ELR (cell line): Measurements from ENCODE around the gene CELF1.

ENCODE experiments used
- DNase-seq: peaks from one replicate; pipeline ENCODE4 v3.0.0-alpha.2; 2015; ENCODE audit warnings: low read depth

Gene CELF1

DNA sequence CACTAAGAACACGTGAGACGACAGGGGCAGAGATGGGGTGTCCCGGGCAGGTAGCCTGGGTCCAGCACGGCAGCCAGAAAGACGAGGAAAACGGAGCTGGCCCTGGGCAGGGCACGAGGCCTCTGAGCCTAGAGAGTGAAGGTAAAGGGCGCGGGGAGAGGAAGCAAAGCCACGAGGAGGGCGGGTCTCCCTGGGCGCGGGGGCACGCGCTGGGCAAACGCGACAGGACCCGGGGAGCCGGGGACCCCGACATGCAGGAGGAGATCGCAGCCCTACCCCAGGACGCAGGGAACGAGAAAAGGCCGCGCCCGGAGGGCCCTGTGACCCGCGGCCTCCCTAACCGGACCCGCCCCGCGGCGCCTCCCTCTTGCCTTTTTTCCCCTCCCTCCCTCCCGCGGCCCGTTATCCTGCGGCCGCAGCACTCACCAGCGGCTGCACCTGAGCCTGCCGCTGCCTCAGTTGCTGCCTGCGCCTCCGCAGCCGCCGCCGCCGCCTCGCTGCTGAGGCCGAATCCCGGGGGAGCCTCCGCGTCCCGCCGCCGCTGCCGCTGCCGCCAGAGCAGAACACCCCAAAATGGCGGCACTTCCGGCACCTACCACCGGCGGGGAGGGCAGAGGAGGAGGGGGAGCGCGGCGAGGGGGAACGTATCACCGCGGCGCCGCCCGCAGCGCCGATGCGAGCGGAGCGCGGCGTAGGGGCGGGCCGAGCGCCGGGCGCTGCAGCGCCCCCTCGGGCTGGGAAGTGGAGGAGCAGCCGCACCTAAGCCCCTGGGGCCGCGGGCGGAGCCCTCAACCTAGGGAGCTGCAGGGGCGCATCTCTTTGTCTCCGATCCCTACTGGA is at the start of gene CELF1:
Gene CELF1, minus strand, starts transcription at position 567 of the 840 bp plus-strand sequence. CDS start 53,609 bp downstream, outside the sequence.
- peak; percentile 93 for DNase-seq

DNA sequence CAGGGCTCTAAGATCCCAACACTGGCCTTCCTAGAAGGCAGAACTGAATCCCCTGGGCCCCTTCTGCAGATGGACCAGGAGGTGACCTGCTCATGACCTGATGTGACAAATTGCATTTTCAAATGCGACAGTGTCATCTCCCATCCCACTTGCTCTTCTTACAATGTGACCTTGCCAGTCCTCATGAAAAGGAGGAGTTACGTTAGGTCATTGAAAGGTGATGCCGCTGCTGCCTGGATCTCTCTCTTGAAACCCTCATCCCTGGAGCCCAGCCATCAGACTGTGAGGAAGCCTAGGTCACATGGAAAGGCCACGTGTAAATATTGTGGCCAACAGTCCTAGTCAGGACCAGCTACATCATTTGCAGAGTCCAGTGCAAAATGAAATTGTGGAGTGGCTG is 47.0 kb upstream of the CELF1 start:
- DNase-seq, result no peak

DNA sequence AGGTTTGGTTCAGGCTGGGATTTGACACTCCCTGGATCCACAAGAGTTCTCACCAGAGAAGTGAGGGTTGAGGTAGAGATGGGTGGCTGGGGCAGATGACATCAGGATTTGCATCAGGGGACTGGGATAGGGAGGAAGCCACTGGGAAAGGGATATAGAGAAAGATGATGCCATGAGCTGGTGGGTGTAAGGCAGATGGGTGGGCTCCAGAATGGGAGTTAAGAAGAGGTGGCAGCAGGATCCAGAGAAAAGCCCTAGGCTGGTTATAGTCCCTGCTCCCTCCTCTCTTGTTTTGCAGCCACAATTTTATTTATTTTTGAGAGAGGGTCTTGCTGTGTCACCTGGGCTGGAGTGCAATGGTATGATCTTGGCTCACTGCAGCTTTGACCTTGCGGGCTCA is 43.0 kb upstream of the CELF1 start:
- no peak for DNase-seq

DNA sequence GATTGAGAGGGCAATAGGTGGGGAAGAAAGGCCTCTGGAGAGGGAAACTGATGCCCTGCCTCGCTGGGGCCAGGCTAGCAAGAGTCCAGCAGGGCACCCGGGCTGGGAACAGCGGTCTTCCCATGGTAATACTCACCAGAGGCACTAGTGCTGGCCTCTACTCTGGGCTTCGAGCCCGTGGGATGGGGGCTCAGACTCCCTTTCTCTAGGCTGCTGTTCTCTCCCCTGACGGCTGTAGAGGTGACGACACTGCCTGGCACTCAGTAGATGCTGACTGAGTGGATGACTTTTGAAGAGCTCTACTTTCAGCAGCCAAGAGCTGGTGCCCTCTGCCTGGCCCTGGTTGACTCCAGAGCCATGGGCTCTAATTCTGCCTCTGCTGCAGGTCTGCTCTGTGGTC is 42.1 kb upstream of the CELF1 start:
- no peak for DNase-seq

DNA sequence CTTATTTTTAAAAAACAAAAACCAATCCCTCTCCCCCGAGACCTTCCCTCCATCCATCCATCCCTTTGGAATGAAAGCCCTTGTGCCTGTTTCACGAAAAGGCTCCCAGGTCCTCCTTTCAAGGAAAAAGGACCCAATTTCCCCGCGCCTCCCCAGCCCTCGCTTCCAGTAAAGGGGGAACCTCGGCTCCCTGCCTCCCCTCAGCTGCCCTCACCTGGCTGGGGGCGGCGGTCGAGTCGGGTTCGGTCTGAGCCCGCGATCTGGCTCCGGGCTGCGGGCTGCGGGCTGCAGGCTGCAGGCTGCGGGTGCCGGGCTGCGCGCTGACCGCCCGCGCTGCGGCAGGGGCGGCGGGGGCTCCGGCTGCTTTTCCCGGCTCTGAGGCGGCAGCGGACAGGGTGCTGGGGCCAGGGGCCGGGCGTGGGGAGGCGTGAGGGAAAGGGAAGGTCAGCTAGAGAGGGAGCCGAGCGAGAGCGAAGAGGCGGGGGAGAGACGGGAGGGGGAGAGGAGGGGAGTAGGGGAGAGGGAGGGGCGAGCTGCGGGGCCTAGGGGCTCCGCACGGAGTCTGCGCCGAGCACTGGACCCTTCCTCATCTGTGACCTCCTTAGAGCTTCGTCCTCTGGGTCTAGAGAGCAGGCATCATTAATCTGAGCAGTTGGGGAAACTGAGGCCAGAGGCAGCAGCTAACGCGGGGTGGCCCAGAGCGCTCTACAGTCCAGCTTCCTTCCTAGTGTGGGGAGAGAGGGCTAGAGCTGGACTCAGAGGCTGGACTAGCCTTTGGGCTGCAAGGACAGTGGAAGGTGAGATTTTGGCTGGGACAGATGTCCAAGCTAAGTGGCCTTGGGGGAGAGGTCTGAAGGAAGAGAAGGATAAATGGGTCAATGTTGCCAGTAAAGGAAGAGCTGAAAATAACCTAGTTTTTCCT is 41.3 kb upstream of the CELF1 start, which contains the start of gene C1QTNF4:
Gene C1QTNF4, minus strand, starts transcription at position 478 of the 922 bp plus-strand sequence. CDS start 3,601 bp downstream, outside the sequence.
- no peak for DNase-seq

DNA sequence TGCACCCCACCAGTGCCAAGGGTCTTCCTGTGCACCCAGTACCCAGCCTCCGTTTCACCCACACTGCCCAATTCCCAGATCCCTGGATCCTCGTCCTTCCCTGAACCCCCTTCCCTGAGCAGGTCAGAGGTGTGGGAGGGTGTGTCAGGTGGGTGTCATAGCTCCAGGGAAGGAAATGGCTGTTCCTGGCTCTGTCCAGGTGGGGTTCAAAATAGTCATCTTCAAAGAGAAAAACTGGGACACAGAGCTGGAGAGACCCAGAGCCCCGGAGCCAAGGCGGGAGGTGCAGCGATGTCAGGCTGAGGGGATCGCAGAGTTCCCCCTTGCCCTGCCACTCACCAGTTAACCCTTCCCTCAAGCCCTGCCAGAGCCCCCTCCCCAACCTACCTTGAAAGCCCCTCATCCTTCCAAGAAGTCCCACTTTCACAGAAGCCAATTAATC is 40.6 kb upstream of the CELF1 start:
- DNase-seq, result no peak

DNA sequence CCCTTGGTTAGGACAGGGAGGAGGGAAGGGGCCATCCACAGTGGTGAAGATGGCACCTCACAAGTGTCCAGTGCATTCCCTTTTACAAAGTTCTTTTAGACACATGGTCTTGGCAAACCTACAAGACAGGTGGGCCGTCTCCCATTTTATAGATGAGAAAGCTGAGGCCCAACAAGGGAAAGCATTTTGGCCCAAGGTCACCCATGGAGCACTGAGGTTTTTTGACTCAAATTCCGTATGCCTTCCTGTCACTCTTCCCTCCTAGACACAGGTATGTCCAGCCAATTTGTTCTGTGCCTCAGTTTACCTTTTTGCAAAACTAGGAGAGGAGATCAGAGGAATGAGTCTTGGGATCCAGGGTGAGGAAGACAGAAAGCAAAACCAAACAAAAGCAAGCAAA is 40.0 kb upstream of the CELF1 start:
- no peak for DNase-seq

DNA sequence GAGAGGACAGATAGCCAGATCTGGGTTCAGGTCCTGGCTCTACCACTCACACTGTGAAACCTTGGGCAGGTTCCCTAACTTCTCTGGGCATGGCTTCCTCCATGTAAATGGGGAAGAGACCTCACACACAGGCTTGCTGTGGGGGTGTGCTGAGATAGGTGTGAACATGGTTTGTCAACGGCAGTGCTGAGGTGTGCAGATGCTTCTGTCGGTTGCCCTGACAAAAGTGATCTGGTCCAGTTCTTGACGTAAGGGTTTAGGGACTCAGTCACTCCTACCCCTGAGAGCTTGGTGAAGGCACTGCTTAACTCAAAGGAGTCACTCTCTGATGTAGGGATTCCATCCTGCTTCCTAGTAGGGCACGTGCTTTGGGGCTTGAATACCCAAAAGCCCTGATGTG is 39.3 kb upstream of the CELF1 start:
- no peak for DNase-seq

DNA sequence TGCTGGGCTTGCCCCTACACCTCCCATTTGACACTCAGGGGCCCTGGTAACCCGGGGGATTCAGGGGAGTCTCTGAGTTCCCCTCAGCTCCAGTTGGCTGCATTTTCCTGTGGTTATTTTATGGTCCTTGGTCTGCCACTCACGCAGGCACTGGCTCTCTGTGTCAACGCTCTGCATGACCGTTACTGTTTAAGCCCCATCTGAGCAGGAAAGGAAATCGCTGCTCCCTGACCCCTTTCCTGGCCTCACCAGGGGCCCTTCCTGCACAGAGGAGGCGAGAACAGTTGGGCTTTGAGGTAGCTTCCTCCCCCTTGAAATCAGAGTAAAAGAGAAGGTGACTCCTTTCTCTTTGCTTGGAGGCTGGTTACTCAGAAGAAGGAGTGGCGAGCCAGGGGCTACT is 38.8 kb upstream of the CELF1 start:
- no peak for DNase-seq

DNA sequence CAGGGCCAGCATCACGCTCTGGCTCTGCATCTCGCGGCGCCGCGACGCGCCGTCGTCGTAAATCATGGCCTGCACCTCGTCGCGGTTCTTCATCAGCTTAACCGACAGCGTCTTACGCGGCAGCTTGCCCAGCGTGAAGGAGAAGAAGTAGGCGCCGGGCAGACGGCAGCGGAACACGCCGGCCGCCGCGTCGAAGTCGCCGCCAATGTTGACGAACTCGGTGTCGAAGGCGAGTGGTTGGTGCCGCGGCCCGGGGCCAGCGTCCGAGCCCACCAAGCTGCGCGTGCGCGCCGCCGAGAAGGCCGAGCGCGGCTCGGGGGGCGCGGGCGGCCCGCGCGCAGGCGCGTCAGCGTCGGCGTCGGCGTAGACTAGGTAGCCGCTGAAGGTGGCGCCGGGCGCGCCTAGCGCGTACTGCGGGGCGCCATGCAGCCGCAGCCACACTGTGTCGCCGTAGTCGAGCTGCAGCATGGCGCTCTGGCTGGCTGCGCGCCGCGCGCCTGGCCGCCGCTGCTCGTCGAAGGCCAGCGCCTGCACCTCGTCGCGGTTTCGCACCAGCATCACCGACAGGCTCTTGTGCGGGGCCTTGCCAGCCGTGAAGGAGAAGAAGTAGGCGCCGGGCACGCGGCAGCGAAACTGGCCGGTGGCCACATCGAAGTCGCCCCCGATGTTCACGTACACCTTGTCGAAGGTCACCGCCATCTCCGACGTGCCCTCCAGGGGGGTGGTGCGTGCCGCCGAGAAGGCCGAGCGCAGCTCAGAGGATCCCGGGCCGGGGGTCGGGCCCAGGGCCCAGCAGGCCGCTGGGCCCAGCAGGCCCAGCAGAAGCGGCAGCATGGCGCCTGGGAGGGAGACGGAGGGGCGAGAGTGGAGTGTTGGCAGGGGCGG is 37.3 kb upstream of the CELF1 start:
- DNase-seq, result no peak

DNA sequence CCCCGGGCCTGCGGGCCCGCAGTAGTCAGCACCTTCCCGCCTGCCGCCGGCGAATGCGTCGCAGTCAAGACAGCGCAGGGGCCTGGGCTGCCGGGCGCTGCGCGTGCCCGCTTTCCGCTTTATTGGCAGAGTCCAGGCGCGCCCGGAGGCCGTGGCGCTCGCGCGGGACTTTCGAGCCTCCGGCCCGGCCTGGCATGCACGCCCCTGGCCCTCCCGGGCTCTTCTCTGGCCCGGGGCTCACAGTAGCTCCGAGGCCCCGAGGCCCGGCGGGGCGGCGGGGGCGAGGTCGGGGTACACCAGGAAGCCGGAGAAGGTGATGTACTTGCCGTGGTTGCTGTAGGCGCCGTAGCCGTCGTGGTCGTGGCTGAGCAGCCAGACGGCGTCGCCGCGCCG is 36.6 kb upstream of the CELF1 start:
- no peak for DNase-seq

DNA sequence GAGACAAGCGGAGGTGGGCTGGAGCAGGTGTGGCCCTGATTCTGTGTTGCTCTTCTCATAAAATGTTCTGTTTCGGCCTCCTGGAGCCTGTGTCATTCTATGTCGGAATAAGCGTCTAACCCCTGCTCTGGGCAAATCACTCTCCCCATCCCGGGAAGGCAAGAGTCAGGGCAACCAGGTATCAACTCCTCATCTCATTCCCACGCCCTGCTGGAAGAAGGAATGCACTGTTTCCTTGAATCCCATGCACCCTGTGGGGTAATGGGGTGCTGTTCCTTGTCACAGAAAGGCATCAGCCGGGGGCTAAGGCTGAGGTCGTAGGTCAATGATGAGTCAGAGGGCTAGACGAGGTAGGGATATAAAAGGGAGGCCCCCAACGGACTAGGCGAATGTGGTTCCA is 36.2 kb upstream of the CELF1 start:
- DNase-seq, result no peak

DNA sequence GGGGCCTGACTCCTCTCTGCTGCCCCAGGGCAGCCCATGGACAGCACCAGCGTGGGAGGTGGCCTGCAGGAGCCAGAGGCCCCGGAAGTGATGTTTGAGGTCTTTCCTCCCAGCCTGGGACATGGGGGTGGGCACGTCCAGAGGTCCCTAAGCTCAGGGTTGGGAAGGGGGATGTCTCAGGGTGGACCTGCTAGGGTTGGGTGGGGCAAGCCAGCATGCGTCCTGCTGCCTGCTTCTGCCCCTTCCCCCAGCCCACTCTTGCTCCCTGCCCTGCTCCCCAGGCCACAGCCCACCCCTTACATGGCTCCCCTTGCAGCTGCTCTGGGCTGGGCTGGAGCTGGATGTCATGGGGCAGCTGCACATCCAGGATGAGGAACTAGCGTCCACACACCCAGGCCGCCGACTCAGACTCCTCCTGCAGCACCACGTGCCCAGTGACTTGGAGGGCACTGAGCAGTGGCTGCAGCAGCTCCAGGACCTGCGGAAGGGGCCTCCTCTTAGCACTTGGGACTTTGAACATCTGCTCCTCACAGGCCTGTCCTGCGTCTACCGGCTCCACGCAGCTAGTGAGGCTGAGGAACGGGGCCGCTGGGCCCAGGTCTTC is 34.9 kb upstream of the CELF1 start:
- DNase-seq, result no peak

DNA sequence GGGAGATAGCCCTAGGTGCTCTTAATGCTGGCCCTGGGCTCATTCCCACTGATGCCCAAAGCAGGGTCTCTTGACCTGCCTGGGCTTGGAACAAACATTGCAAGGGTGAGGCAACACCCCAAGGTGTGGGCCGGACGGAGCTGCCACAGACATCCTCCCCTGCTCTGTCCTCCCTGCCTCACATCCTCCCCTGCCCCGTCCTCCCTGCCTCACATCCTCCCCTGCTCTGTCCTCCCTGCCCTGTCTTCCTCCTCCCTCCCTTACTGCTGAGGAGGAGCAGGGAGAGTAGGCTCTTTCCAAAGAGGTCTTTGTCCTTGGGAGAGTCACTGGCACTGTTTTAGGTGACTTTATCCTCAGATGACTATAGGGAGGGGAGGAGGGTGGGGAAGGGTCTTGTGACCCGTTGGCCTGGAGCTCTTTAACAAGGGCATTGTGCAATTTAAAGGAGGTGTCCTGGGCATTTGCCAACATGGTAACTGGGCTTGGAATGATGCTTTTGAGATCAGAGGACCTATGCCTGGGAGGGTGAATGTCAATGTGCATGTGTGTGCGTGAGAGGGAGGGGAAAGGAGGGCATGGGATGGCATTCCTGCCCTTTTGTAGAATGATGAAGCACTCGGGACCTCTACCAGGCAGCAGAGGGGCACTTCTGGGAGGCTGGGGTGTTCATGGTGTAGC is 34.2 kb upstream of the CELF1 start:
- DNase-seq, result no peak

DNA sequence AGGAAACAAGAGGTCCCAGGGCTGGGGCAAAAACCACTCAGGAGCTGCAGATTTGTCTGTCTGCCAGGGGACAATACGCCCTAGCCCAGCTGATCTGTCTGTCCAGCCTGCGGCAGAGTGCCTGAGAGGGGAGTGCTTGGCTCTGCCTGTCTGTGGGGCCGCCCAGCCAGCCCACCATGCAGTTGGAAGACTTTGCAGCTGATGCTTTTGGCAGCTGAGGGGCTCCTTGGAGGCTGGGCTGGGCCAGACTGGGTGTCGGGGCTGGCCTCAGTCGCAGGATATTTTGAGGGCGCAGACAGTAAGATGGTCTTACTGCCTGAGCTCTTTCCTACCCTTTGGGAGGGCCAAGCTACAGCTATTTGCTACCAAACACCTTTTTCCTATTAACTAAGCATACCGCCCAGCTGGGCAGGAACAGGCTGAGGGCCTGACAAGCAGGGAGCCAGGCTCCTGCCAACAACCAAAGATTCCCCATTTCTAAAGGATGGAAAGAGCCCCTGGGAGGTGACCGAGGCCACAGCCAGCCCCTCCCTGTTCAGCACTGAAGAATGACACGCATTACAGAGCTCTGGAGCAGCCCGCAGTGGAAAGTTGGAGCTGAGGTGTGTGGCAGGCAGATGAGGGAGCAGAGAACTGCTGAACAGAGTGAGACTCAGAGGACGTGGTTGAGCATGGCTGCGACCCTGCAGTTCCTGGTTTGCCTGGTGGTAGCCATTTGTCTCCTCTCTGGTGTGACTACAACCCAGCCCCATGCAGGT is 33.3 kb upstream of the CELF1 start, which contains the start of gene FAM180B:
Gene FAM180B, plus strand, starts transcription at position 581 of the 758 bp plus-strand sequence. Its CDS starts 91 bp downstream, at position 672.
- DNase-seq, result no peak

DNA sequence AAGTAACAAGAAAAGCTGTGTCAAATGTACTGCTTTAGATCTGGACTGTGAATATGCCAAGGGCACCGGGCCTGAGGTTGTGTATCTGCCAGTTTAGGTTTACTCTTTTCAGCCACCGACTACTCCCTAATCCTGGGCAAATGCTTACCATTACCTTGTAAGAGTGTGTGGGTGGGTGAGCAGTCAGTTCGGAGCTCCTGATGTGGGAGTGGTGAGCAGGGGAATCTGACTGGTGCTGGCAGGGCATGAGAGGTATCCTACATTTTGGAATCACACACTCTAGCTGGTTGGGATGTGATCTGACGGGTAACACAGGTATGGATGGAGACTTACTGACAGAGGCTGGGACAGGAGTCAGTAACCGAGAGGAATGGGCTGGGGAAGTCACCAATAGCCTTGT is 30.9 kb upstream of the CELF1 start:
- DNase-seq, result no peak

DNA sequence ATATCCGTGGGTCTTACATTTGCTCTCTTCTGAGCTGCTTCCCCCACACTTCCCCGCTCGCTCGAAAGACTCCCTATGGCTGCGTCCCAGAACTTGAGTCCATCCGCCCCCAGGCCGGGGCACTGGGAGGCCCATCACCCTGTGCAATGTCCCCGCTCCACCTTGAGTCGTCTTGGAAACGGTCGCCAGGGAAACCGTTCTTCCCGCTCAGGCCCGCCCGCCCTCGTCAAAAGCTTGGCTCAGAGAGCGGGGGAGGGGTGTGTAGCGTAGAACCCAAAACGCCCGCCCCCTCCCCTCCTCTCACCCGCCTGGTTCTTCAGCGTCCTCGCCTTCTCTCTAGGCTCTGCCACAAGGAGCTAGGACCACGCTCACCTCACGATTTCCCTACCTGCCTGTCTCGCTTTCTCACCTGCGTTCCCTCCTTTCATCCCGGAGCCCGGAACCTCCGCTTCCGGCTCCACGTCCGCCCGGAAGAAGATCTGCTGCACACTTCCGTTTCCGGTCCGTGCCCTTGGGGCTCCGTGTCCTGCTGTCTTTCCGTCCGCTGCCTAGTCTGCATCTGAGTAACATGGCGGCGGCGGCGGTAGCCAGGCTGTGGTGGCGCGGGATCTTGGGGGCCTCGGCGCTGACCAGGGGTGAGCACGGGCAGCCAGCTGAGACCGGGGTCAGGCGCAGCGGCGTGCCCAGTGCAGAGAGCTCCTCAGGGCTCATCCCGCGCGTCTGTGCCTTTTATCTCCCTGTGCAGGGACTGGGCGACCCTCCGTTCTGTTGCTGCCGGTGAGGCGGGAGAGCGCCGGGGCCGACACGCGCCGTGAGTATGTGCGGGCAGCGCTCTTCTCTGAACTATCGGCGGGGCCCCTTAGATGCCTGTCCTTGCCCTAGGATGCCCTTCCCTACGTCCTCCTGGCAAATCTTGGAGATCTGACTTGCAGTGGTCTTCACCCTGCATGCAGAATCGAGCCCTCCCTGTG is 25.9 kb upstream of the CELF1 start, which contains the start of the genes KBTBD4 and NDUFS3:
Gene KBTBD4, minus strand, starts transcription at position 447 of the 971 bp plus-strand sequence. Its CDS starts 19 bp downstream, at position 428.
Gene NDUFS3, plus strand, starts transcription at position 551 of the 971 bp plus-strand sequence. Its CDS starts 18 bp downstream, at position 569.
- DNase-seq, result peak; percentile 92

DNA sequence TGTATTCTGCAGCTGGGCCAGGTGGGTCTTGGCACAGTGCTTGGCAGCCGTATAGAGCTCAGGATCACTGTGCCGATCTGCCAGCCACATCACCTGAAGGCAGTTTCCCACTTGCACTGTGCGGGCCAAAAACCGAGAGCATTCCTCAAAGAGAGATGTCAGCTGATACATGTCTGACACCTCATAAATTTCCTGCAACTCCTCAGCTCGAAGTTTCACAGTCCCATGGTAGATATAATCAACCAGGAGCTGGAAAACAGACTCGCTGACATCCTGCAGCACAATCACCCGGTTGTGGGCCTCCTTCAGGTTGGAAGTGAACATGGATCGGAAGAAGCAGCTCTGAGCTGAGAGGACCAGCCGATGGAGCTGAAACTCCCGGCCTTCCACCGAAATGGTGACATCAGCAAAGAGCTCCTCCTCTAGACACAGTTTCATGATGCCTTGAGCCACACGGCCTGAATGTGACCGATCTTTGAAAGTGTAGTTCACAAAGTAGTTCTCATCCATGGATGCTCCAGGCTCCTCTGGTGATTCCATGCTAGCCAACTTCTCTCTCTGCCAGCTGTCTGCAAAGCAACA is 24.6 kb upstream of the CELF1 start:
- peak; percentile 50 for DNase-seq
